ENCODE measurements around the gene PPA2.
"Not testable (repeated sequence)": the region's sequence is repeated elsewhere in the genome, so short reads cannot be mapped to it uniquely, and the experiment has no call there.

Gene PPA2

DNA sequence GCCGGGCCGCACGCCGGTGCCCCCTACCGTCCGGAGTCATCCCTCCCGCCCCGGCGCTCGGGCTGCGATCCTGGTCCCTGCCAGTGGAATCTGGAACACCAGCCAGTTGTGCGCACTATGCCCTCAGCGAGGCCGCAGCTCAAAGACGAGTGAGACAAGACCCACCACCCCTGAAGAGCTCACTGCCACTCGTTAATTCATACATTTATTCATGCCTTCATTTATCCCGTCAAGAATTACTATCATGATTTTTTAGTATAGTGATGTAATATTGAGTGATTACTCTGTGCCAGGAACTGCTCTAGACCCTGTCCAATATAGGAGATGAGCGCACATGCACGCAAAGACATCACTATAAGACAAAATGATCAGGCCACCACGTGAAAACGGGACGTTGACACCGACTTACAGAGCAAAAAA is 247 bp upstream of the PPA2 start:
- Histone ChIP-seq H3K4me3 (ENCODE audit: low read depth in 1 of 2, low read length in 2 of 2) (peak overlapping the region; percentile 81 to 88), H3K27me3 (ENCODE audit: low read depth, low read length) (no peaks in the 10 kb centered on the region), H3K27ac (ENCODE audit: low read length) (no peak overlapping the region), H3K4me1 (ENCODE audit: control insufficient read depth in 1 of 2, insufficient read depth in 2 of 2, low read length in 2 of 2) (peaks cover 10 to 13% of the 10 kb centered on the region in 2 donors), H3K9me3 (ENCODE audit: control insufficient read depth in 1 of 2, low read length in 2 of 2) (no peaks in the 10 kb centered on the region), H3K36me3 (ENCODE audit: control insufficient read depth in 1 of 2, insufficient read depth in 2 of 2, low read length in 2 of 2) (no peaks in the 10 kb centered on the region)

- peaks cover 10 to 18% of the 10 kb centered on the region in 2 donors for H3K4me1 ChIP-seq (ENCODE audit: control insufficient read depth in 1 of 2, insufficient read depth in 2 of 2, low read length in 2 of 2)
- H3K9me3 ChIP-seq (ENCODE audit: control insufficient read depth in 1 of 2, low read length in 2 of 2) = no peaks in the 10 kb centered on the region
- H3K36me3 ChIP-seq (ENCODE audit: control insufficient read depth in 1 of 2, insufficient read depth in 2 of 2, low read length in 2 of 2) = no peaks in the 10 kb centered on the region
- no peaks in the 10 kb centered on the region for H3K27me3 ChIP-seq (ENCODE audit: low read depth, low read length)
- peak overlapping the region; percentile 96 for H3K27ac ChIP-seq (ENCODE audit: low read length)
- H3K4me3 ChIP-seq (ENCODE audit: low read depth in 1 of 2, low read length in 2 of 2) = peak overlapping the region; percentile 81 to 88
Observed at GRCh38 chr4:105472871-105473323, 965 bp downstream of the PPA2 start.

GRCh38 chr4:105471566-105472176 is 2.2 kb downstream of the PPA2 start:
- H3K4me1 ChIP-seq (ENCODE audit: control insufficient read depth in 1 of 2, insufficient read depth in 2 of 2, low read length in 2 of 2) = peaks cover 10 to 18% of the 10 kb centered on the region in 2 donors
- peak overlapping the region; percentile 96 for H3K27ac ChIP-seq (ENCODE audit: low read length)
- H3K4me3 ChIP-seq (ENCODE audit: low read depth in 1 of 2, low read length in 2 of 2) = peak overlapping the region; percentile 81 to 88

GRCh38 chr4:105470766-105471165 is 3.1 kb downstream of the PPA2 start:
- Histone ChIP-seq H3K4me1 (ENCODE audit: control insufficient read depth in 1 of 2, insufficient read depth in 2 of 2, low read length in 2 of 2) (peaks cover 10 to 18% of the 10 kb centered on the region in 2 donors), H3K4me3 (ENCODE audit: low read depth in 1 of 2, low read length in 2 of 2) (no peak overlapping the region), H3K27ac (ENCODE audit: low read length) (no peak overlapping the region), H3K9me3 (ENCODE audit: control insufficient read depth in 1 of 2, low read length in 2 of 2) (no peaks in the 10 kb centered on the region), H3K27me3 (ENCODE audit: low read depth, low read length) (no peaks in the 10 kb centered on the region), H3K36me3 (ENCODE audit: control insufficient read depth in 1 of 2, insufficient read depth in 2 of 2, low read length in 2 of 2) (no peaks in the 10 kb centered on the region)

More at GRCh38 chr4:105471566-105472176, 2.2 kb downstream of the PPA2 start:
- Histone ChIP-seq H3K27me3 (ENCODE audit: low read depth, low read length) (no peaks in the 10 kb centered on the region), H3K36me3 (ENCODE audit: control insufficient read depth in 1 of 2, insufficient read depth in 2 of 2, low read length in 2 of 2) (no peaks in the 10 kb centered on the region), H3K9me3 (ENCODE audit: control insufficient read depth in 1 of 2, low read length in 2 of 2) (no peaks in the 10 kb centered on the region)

- Histone ChIP-seq H3K4me3 (ENCODE audit: low read depth in 1 of 2, low read length in 2 of 2) (no peak overlapping the region), H3K4me1 (ENCODE audit: control insufficient read depth in 1 of 2, insufficient read depth in 2 of 2, low read length in 2 of 2) (peaks cover 10 to 18% of the 10 kb centered on the region in 2 donors), H3K27me3 (ENCODE audit: low read depth, low read length) (no peaks in the 10 kb centered on the region), H3K36me3 (ENCODE audit: control insufficient read depth in 1 of 2, insufficient read depth in 2 of 2, low read length in 2 of 2) (no peaks in the 10 kb centered on the region), H3K27ac (ENCODE audit: low read length) (no peak overlapping the region), H3K9me3 (ENCODE audit: control insufficient read depth in 1 of 2, low read length in 2 of 2) (no peaks in the 10 kb centered on the region)
Observed at GRCh38 chr4:105469736-105470135, 4.1 kb downstream of the PPA2 start.

GRCh38 chr4:105466580-105466979 is 7.3 kb downstream of the PPA2 start:
- Histone ChIP-seq H3K36me3 (ENCODE audit: control insufficient read depth in 1 of 2, insufficient read depth in 2 of 2, low read length in 2 of 2) (no peaks in the 10 kb centered on the region), H3K27me3 (ENCODE audit: low read depth, low read length) (no peaks in the 10 kb centered on the region), H3K4me1 (ENCODE audit: control insufficient read depth in 1 of 2, insufficient read depth in 2 of 2, low read length in 2 of 2) (peaks cover 0 to 6% of the 10 kb centered on the region in 2 donors), H3K4me3 (ENCODE audit: low read depth in 1 of 2, low read length in 2 of 2) (no peak overlapping the region), H3K27ac (ENCODE audit: low read length) (no peak overlapping the region), H3K9me3 (ENCODE audit: control insufficient read depth in 1 of 2, low read length in 2 of 2) (no peaks in the 10 kb centered on the region)

DNA sequence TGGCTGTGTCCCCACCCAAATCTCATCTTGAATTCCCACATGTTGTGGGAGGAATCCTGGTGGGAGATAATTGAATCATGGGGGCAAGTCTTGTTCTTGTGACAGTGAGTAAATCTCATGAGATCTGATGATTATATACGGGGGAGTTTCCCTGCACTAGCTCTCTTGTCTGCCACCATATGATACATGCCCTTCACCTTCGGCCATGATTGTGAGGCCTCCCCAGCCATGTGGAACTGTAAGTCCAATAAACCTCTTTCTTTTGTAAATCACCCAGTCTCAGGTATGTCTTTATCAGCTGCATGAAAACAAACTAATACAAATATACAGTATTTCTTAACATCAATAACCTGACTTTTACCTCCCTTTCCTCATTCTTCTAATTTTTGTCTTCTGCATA is 9.3 kb downstream of the PPA2 start:
- not testable (repeated sequence) for H3K9me3 ChIP-seq (ENCODE audit: control insufficient read depth in 1 of 2, low read length in 2 of 2); H3K27ac ChIP-seq (ENCODE audit: low read length); H3K4me1 ChIP-seq (ENCODE audit: control insufficient read depth in 1 of 2, insufficient read depth in 2 of 2, low read length in 2 of 2); H3K4me3 ChIP-seq (ENCODE audit: low read depth in 1 of 2, low read length in 2 of 2); H3K36me3 ChIP-seq (ENCODE audit: control insufficient read depth in 1 of 2, insufficient read depth in 2 of 2, low read length in 2 of 2); H3K27me3 ChIP-seq (ENCODE audit: low read depth, low read length)

DNA sequence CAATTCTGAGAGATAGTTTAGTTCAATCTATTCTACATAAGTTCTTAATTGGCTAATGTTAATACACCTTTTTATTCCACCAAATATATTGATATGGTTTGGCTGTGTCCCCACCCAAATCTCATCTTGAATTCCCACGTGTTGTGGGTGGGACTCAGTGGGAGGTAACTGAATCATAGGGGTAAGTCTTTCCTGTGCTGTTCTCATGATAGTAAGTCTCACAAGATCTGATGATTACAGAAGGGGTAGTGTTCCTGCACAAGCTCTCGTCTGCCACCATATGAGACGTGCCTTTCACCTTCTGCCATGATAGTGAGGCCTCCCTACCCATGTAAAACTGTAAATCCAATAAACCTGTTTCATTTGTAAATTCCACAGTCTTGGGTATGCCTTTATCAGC is 11.3 kb downstream of the PPA2 start:
- no peak overlapping the region for H3K27ac ChIP-seq (ENCODE audit: low read length)
- H3K9me3 ChIP-seq (ENCODE audit: control insufficient read depth in 1 of 2, low read length in 2 of 2) = no peaks in the 10 kb centered on the region
- peaks cover 0 to 2% of the 10 kb centered on the region in 2 donors for H3K36me3 ChIP-seq (ENCODE audit: control insufficient read depth in 1 of 2, insufficient read depth in 2 of 2, low read length in 2 of 2)
- H3K27me3 ChIP-seq (ENCODE audit: low read depth, low read length) = no peaks in the 10 kb centered on the region
- no peaks in the 10 kb centered on the region for H3K4me1 ChIP-seq (ENCODE audit: control insufficient read depth in 1 of 2, insufficient read depth in 2 of 2, low read length in 2 of 2)
- H3K4me3 ChIP-seq (ENCODE audit: low read depth in 1 of 2, low read length in 2 of 2) = no peak overlapping the region

- no peaks in the 10 kb centered on the region for H3K4me1 ChIP-seq (ENCODE audit: control insufficient read depth in 1 of 2, insufficient read depth in 2 of 2, low read length in 2 of 2)
- peaks cover 0 to 4% of the 10 kb centered on the region in 2 donors for H3K36me3 ChIP-seq (ENCODE audit: control insufficient read depth in 1 of 2, insufficient read depth in 2 of 2, low read length in 2 of 2)
- no peaks in the 10 kb centered on the region for H3K27me3 ChIP-seq (ENCODE audit: low read depth, low read length)
- no peak overlapping the region for H3K27ac ChIP-seq (ENCODE audit: low read length)
- H3K9me3 ChIP-seq (ENCODE audit: control insufficient read depth in 1 of 2, low read length in 2 of 2) = no peaks in the 10 kb centered on the region
- no peak overlapping the region for H3K4me3 ChIP-seq (ENCODE audit: low read depth in 1 of 2, low read length in 2 of 2)
Observed at GRCh38 chr4:105461621-105462382, 12.1 kb downstream of the PPA2 start.

DNA sequence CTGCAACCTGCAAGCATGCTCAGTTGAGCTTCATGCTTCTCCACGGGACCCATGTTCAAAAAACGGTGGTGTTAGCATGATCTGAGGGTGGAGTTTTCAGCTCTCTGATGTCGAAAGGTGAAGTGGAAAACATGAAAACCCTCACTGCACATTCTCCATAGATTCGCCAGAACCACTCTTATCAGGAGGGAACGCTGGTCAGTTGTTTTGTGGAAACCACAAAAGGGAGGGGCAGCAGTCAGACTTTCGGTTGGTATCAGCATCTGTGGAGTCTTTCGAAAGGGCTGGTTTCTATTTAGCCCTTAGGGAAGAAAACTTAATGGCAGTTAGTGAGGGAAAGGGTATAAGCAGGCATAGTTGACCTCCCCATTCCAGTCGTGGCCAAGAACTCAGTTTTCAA is 12.6 kb downstream of the PPA2 start:
- H3K27me3 ChIP-seq (ENCODE audit: low read depth, low read length) = no peaks in the 10 kb centered on the region
- H3K27ac ChIP-seq (ENCODE audit: low read length) = no peak overlapping the region
- no peaks in the 10 kb centered on the region for H3K9me3 ChIP-seq (ENCODE audit: control insufficient read depth in 1 of 2, low read length in 2 of 2)
- H3K36me3 ChIP-seq (ENCODE audit: control insufficient read depth in 1 of 2, insufficient read depth in 2 of 2, low read length in 2 of 2) = peaks cover 0 to 4% of the 10 kb centered on the region in 2 donors
- no peaks in the 10 kb centered on the region for H3K4me1 ChIP-seq (ENCODE audit: control insufficient read depth in 1 of 2, insufficient read depth in 2 of 2, low read length in 2 of 2)
- no peak overlapping the region for H3K4me3 ChIP-seq (ENCODE audit: low read depth in 1 of 2, low read length in 2 of 2)

DNA sequence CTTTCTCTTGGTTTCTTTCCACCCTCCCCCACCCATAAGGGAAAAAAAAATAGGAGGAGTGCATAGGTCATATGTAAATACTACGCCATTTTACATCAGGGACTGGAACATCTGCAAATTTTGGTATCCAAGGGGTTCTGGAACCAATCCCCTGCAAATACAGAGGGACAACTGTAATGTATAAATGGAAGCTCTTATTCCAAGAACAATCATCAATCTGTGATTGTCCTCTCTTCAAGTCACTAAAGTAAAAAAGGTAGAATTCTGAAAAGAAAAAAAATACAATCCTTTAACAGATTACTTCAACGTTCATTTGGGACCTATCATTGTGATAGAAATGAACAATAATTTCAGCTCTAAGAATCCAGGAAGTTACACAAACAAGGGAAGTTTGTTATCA is 13.6 kb downstream of the PPA2 start:
- Histone ChIP-seq H3K36me3 (ENCODE audit: control insufficient read depth in 1 of 2, insufficient read depth in 2 of 2, low read length in 2 of 2) (peaks cover under 1 to 7% of the 10 kb centered on the region in 2 donors), H3K4me3 (ENCODE audit: low read depth in 1 of 2, low read length in 2 of 2) (no peak overlapping the region), H3K27ac (ENCODE audit: low read length) (no peak overlapping the region), H3K9me3 (ENCODE audit: control insufficient read depth in 1 of 2, low read length in 2 of 2) (no peaks in the 10 kb centered on the region), H3K27me3 (ENCODE audit: low read depth, low read length) (no peaks in the 10 kb centered on the region), H3K4me1 (ENCODE audit: control insufficient read depth in 1 of 2, insufficient read depth in 2 of 2, low read length in 2 of 2) (no peaks in the 10 kb centered on the region)

All from muscle layer of duodenum (tissue), 2 donors.